NCI-H187 treated with DMSO at 0.1 percent for 48 hours (cell line): ENCODE measurements around the gene TRPM3.

Experiments
- DNase-seq: peaks from one replicate; lab custom pipeline; 2025; lab: John Stamatoyannopoulos, UW

TRPM3 gene

GRCh38 chr9:71097671-71098070 lies 23.8 kb downstream of the TRPM3 start:
- no peak for DNase-seq

DNA sequence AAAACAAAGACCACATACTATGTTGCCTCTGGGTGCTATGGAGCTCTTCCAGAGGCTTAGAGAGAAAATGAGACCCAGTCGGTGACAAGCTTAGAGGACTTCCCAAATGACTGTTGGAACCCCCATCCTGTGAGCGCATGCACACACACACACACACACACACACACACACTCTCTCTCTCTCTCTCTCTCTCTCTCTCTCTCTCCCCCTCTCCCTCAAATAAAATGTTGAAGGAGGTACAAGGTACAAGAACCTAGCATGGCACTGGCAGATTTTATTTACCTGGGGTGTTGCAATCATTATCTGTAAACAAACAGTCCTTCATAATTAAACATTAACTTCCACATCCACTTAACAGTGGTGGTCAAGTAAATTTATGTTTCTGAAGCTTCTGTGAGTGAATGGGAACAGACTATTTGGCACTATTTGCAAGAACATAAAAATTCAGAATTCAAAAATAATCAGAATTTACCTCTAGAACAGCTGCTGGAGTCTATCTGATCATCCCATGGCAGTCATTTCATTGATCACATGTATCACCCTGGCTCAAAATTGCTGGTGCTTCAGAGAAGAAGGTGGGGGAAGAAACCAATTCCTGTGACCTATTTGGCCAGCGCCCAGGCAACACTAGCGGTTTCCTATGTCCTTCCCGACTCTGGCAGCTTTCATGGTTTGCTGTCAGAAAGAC lies 24.9 kb downstream of the TRPM3 start:
- no peak for DNase-seq

DNA sequence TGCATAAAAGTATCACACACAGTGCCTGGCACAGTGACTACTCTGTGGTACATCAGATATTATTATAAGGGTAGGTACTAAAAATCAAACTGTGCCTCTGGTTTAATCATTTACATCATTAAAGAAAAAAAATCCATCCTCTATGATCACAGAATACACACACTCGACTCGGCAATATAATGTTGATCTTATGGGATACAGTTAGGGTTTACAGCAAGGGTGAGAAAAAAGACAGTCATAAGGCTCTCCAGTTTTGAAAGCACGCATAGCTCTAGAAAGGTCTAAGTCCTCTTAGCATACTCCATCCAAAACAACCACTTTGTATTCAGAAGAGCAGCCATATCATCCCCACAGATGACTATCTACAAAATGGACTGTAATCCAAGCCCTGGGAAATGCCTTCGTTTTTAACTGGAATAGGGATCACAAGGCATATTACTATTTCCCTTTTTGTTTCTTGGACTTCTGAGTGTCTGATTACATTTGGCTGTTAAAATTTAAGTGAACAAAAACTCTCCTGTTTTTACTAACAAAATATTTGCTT lies 26.6 kb downstream of the TRPM3 start:
- DNase-seq = no peak

DNA sequence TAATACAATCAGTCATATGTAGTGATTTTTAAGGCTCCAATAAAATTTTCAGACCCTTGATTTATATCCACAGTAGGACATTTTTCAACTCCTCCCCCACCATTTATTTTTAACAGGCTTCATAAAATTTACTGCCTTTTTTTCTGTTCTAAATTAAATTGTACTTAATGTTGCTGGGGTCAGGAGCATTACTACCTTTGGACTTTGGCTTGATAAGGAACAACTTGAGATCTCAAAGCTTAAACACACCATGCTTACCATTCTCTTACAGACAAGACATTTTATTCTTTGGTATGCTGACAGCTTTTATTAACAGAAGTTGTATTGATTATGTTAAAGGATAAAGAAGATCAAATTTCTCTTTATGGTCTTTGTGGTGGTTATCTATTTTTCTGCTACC lies 30.5 kb downstream of the TRPM3 start:
- DNase-seq = no peak

DNA sequence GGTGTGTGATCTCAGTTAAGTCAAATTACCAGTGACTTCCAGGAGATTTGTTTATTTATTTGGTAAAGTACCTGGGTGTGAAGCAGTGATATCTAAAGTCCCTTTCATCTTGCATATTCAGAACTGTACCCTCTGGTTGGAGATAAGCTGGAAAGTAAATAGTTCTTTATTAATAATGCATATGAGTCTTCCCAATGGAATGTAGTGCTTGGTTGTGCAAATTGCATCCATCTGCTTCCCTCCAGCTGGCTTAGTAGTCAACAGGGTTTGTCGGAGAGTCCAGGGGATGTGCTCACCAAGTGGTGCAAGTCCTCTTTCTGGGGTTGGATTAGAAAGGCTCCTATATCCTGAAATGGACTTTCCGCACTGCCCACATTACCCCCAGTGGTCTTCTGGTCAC lies 42.0 kb downstream of the TRPM3 start:
- DNase-seq = no peak

GRCh38 chr9:71076096-71076495 lies 45.3 kb downstream of the TRPM3 start:
- DNase-seq = no peak

DNA sequence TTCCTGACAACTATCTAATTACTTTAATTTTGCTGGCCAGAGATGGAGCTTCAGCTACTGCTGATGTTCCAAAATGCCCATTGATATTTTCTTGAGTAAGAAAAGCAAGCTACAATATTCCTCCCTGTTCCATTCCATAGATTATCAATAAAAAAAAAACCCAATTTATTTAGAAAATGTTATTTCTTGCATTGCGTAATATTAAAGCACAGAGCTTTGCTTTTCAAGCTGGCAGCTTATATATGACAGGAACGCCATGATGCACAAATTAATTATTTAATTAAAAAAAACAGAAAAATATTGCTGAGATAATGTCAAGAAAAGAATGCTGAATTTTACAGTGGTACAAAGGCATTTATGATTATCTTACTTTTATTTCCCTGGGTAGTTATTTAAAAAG lies 47.9 kb downstream of the TRPM3 start:
- no peak for DNase-seq

- no peak for DNase-seq
Observed at GRCh38 chr9:71072587-71072986, 48.8 kb downstream of the TRPM3 start.

DNA sequence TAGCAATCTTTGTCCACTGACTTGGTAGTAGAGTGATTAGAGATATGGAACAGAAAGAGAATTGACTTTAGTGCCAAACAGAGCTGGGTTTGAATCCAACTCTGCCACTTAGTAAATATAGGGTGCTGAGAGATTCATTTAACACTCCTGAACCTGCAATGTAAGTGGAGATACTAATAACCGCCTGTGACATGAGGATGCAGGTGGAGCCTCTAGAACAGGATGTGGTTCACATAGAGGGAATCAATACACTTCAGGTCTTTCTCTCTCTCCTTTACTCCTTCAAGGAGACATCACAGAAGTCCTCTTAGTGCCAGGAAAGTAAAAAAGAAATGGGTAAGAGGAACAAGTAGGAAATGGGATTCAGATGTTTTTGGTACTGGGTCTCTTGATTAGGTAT lies 49.8 kb downstream of the TRPM3 start:
- DNase-seq = no peak

DNA sequence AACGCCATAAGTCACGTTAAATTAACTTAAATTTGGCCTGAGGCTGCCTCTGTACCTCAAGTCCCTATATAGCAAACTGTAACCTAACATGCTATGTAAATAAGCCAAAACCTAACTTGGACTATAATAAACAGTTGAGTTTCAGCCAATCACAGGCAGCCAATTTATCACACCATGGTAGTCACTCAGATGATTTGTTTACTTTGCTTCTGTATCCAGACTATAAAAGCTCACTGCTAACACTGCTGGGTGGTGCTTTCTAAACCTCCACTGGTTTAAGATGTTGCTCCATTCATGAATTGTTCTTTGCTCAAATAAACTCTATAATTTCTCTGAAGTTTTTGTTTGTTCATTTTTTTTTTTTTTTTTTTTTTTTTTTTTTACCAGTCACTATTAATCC lies 62.8 kb downstream of the TRPM3 start:
- no peak for DNase-seq

GRCh38 chr9:71052287-71052686 lies 69.1 kb downstream of the TRPM3 start:
- no peak for DNase-seq

- DNase-seq = no peak
Observed at GRCh38 chr9:71048280-71048679, 73.1 kb downstream of the TRPM3 start.

- no peak for DNase-seq
Observed at GRCh38 chr9:71042448-71042990, 78.9 kb downstream of the TRPM3 start.

DNA sequence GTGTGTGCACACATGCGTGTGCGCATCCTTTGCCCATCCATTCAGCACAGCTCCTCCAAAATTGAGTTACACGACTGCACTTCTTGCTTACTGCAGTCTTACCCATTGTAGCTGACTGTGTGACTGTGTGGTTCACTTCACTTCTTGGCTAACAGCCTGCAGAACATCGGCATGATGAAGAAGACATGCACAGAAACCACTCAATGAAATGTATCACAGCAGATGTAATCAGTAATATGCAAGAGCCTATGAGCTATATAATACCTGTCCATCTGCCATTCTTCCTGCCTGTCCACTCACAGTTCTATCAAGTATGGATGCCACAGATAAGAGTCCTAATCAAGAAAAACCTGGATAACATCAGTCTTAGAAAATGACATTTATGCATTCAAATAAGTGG lies 83.9 kb downstream of the TRPM3 start:
- no peak for DNase-seq

DNA sequence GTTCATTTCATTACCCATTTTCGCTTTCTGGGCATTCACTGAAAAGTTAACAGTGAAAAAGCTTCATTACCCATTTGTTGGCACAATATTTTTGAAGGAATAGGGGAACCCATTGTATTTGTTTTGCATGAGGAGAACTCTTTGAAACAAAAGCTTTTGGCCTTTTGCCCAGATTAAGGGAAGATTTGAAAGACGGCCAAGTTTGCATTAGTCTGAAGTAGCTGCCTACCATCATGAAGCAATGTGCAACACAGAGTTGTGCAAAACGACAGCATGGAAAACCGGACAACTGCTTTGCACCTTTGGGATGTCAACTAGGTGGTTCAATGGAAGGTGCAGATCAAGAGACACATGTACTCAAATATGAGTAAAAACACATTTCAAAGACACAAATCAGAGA lies 84.9 kb downstream of the TRPM3 start:
- DNase-seq = no peak

DNA sequence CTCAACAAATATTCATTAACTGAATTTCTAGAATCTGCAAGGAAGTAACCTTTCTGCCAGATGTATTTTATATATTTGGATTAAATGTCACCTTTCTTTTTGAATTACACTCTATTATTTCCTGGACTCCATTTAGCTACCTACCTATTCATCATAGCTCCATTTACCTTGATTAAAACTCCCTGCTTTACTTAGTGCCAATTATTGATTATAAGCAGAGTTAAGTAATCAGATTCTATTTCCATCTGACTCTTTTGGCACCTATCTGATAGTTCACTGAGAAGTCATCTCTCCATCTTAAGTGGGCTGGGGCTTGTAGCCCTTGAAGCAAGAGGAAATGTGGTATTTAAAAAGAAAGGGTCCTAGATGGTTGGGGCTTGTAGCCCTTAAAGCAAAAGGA lies 88.6 kb downstream of the TRPM3 start:
- DNase-seq = no peak

GRCh38 chr9:71025728-71026127 lies 95.7 kb downstream of the TRPM3 start:
- DNase-seq = no peak

DNA sequence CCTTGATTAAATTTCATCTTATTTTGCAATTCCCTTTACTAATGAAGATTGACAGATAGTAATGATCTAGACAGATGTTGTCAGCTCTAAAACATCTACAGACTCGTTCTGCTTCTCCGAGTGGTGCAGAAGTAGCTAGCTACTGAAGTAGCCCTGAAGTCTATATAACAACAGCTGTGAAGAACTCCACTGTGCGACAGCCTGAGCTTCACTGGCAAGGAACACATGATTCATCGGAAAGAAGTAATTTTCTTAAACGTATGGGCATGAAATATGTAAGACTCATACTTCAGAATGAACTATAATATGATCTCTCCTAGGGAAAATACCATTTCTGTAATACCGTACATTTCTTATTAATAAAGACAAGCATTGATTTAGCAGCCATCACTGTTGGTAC lies 96.2 kb downstream of the TRPM3 start:
- no peak for DNase-seq

GRCh38 chr9:71010258-71010657 lies 111.2 kb downstream of the TRPM3 start:
- DNase-seq = no peak

DNA sequence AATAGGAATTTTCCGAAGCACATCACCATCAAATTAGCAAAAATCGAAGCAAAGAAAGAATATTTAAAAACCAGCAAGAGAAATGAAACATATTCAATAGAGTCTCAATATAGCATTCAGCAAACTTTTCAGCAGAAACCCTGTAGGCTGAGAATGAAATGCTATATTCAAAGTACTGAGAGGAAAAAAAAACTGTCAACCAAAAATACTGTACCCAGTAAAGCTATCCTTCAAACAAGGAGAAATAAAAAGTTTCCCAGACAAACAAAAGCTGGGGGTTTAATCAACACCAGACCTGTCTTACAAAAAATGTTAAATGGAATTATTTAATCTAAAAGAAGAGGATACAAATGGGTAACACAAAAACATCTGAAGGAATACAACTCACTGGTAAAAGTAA lies 116.0 kb downstream of the TRPM3 start:
- DNase-seq = no peak

- no peak for DNase-seq
Observed at GRCh38 chr9:71004196-71004595, 117.2 kb downstream of the TRPM3 start.

- no peak for DNase-seq
Observed at GRCh38 chr9:71003346-71003745, 118.1 kb downstream of the TRPM3 start.

GRCh38 chr9:71001780-71002386 lies 119.5 kb downstream of the TRPM3 start:
- no peak for DNase-seq

DNA sequence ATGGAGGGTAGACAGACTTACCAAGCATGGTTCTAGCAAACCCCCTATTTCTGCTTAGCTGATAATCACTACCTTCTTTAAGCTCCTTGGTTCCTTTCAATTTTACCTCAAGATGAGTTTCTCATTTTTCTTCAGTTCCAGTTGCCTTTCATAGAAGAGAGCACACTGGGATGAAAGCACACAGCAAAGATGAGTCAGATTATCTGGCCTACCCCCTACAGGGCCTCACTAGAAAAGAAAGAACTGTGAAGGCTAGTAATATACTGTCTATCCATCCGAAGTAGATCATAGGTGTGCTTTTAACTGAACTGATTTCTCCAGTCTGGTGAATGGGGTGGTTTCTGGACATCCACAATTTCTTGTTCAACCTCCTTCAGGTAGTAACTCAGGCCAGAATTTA lies 122.5 kb downstream of the TRPM3 start:
- DNase-seq = no peak
